ENCODE results near the gene DNA2.

GRCh38 chr10:68367121-68367520 is 104.7 kb downstream of the DNA2 start:
- TF ChIP-seq CTCF (IDR thresholded peaks at IDR 0.05) (no peak), POLR2A (IDR thresholded peaks at IDR 0.05) (no peak)

Measured in vagina (tissue), 2 donors.